OCI-LY7 (cell line): Measurements from ENCODE around the gene ERMN. TPM values are rescaled to one million over a fixed set of nuclear protein-coding genes. Genes with fewer than 3 reads are reported as not detected.

Experiments
- BruUV-seq: library from RNA; stranded (reverse); fragments of 400-500 nt; replicated peaks from 2 replicates; lab custom pipeline; 2021; lab: Mats Ljungman, UMichigan
- CTCF ChIA-PET: fragments of 300-600 bp; sonication (Branson Sonifier 250); formaldehyde crosslinking; loops from one replicate; lab custom pipeline; 2022; ENCODE audit warnings: antibody characterized with exemption; ENCODE audit not compliant: unreplicated experiment; lab: Charles Lee
- POLR2A ChIA-PET: fragments of 300-600 bp; sonication (Branson Sonifier 250); formaldehyde crosslinking; loops from one replicate; lab custom pipeline; 2022; ENCODE audit warnings: antibody characterized with exemption; lab: Charles Lee
- DNase-seq: peaks from one replicate; pipeline ENCODE4 v3.0.0-alpha.2; 2015; ENCODE audit warnings: low spot score
- H2AFZ ChIP-seq: fragments of 200-600 bp; sonication (generic), shearing (Covaris generic); 2 replicates; pipeline ENCODE4 v1.6.1; 2014; ENCODE audit warnings: mild to moderate bottlenecking, antibody characterized with exemption, low read length, moderate library complexity
- H3K27ac ChIP-seq: fragments of 200-600 bp; sonication (generic); 2 replicates; pipeline ENCODE4 v1.5.1; 2014; ENCODE audit warnings: mixed run types, low read depth, mild to moderate bottlenecking, moderate library complexity, low read length, inconsistent platforms; ENCODE audit not compliant: poor library complexity, severe bottlenecking
- H3K36me3 ChIP-seq: fragments of 200-600 bp; sonication (generic); 2 replicates; pipeline ENCODE4 v1.6.1; 2014; ENCODE audit warnings: mild to moderate bottlenecking, antibody characterized with exemption, low read length, moderate library complexity, mixed read lengths; ENCODE audit not compliant: insufficient read depth
- H3K4me1 ChIP-seq: fragments of 200-600 bp; sonication (generic); 2 replicates; pipeline ENCODE4 v1.5.1; 2014; ENCODE audit warnings: mild to moderate bottlenecking, low read length; ENCODE audit not compliant: insufficient read depth, poor library complexity, severe bottlenecking
- H3K4me2 ChIP-seq: fragments of 200-600 bp; sonication (generic); 2 replicates; pipeline ENCODE4 v1.6.1; 2014; ENCODE audit warnings: mild to moderate bottlenecking, low read length
- H3K4me3 ChIP-seq: fragments of 200-600 bp; sonication (generic); 2 replicates; pipeline ENCODE4 v1.5.1; 2014; ENCODE audit warnings: mild to moderate bottlenecking, low read depth, low read length; ENCODE audit not compliant: poor library complexity, severe bottlenecking
- H3K79me2 ChIP-seq: fragments of 200-600 bp; sonication (generic); 2 replicates; pipeline ENCODE4 v1.6.1; 2016; ENCODE audit warnings: low read depth, mild to moderate bottlenecking, low read length, moderate library complexity, mixed read lengths; ENCODE audit not compliant: insufficient read depth
- H3K9me2 ChIP-seq: fragments of 200-600 bp; sonication (generic); 2 replicates; pipeline ENCODE4 v1.6.1; 2016; ENCODE audit warnings: mild to moderate bottlenecking, low read length, mixed read lengths; ENCODE audit not compliant: insufficient read depth
- H3K9me3 ChIP-seq: fragments of 200-600 bp; sonication (generic); 2 replicates; pipeline ENCODE4 v1.6.1; 2014; ENCODE audit warnings: mild to moderate bottlenecking, mixed run types, low read length, mixed read lengths
- H4K20me1 ChIP-seq: fragments of 200-600 bp; sonication (generic); 2 replicates; pipeline ENCODE4 v1.6.1; 2014; ENCODE audit warnings: mild to moderate bottlenecking, antibody characterized with exemption, low read length, moderate library complexity, mixed read lengths; ENCODE audit not compliant: insufficient read depth
- EZH2phosphoT487 ChIP-seq: fragments of 200-600 bp; sonication (generic); IDR thresholded peaks from 2 replicates; pipeline ENCODE4 v1.6.1; 2018; ENCODE audit warnings: low read depth, borderline replicate concordance, mild to moderate bottlenecking, mixed run types, antibody characterized with exemption, low read length, moderate library complexity, mixed read lengths
- intact Hi-C: fragments of 100-400 bp; cut with micrococcal nuclease; formaldehyde crosslinking; loops from one replicate; pipeline ENCODE4 v1.10.0; 2022; ENCODE audit not compliant: unreplicated experiment
- total RNA-seq, 2 experiments: library from RNA; depleted of rRNA in 1 of 2; stranded (reverse); fragments of >200 nt in 1 of 2; shearing (Covaris generic) in 1 of 2; gene quantifications; 2 replicates each; pipeline ENCODE4 v1.2.3, GENCODE V29; 2014 to 2022
- TF ChIP-seq, protein P1 (sequence below): fragments of 200-600 bp; sonication (generic); conservative IDR thresholded peaks from 2 replicates; pipeline ENCODE4 v1.5.1; 2014; ENCODE audit warnings: mild to moderate bottlenecking, antibody characterized with exemption, low read length, moderate library complexity, mixed read lengths

The ERMN gene
- total RNA-seq, 2 experiments from 2014 or later: 2.1 to 2.2 TPM

DNA sequence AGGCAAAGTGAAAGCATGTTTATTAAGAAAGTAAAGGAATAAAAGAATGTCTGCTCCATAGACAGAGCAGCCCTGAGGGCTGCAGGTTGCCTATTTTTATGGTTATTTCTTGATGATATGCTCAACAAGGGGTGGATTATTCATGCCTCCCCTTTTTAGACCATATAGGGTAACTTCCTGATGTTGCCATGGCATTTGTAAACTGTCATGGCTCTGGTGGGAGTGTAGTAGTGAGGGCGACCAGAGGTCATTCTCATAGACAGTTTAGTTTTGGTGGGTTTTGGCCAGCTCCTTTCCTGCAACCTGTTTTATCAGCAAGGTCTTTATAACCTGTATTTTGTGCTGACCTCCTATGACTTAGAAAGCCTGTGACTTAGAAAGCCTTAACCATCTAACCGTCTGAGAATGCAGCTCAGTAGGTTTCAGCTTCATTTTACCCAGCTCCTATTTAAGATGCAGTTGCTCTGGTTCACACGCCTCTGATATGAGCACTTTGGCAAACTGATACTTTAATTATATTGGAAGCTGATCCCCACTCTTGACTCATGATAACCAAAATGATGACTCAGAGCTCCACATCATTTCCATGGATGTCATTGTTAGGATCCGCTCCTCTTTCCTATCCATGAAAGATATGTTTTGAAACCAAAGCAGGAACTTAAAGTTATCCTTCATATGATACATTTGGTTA lies 14.5 kb upstream of the ERMN start:
- Histone ChIP-seq H3K4me2 (no peak overlapping the region), H3K4me3 (no peak overlapping the region), H3K4me1 (peaks cover 3% of the 10 kb centered on the region), H3K9me3 (no peaks in the 10 kb centered on the region; the same call in 1 of the 2 replicates), H4K20me1 (no peaks in the 10 kb centered on the region), H3K27ac (no peak overlapping the region), H2AFZ (no peak overlapping the region), H3K36me3 (no peaks in the 10 kb centered on the region), H3K9me2 (no peaks in the 10 kb centered on the region), H3K79me2 (no peaks in the 10 kb centered on the region)
- ChIA-PET POLR2A (interaction anchor here (0.6 to 1.2 kb wide), 4 partner anchors 9 to 100 kb away, joined by 3 to 4 read pairs (median 3); no protein-coding TSS in a partner anchor), CTCF (no interaction called here)
- TF ChIP-seq, protein P1, sequence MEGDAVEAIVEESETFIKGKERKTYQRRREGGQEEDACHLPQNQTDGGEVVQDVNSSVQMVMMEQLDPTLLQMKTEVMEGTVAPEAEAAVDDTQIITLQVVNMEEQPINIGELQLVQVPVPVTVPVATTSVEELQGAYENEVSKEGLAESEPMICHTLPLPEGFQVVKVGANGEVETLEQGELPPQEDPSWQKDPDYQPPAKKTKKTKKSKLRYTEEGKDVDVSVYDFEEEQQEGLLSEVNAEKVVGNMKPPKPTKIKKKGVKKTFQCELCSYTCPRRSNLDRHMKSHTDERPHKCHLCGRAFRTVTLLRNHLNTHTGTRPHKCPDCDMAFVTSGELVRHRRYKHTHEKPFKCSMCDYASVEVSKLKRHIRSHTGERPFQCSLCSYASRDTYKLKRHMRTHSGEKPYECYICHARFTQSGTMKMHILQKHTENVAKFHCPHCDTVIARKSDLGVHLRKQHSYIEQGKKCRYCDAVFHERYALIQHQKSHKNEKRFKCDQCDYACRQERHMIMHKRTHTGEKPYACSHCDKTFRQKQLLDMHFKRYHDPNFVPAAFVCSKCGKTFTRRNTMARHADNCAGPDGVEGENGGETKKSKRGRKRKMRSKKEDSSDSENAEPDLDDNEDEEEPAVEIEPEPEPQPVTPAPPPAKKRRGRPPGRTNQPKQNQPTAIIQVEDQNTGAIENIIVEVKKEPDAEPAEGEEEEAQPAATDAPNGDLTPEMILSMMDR: no peak
- TF ChIP-seq EZH2phosphoT487: no peak
- no TSS peak for BruUV-seq
- intact Hi-C loops: no loop called here
- no peak for DNase-seq

DNA sequence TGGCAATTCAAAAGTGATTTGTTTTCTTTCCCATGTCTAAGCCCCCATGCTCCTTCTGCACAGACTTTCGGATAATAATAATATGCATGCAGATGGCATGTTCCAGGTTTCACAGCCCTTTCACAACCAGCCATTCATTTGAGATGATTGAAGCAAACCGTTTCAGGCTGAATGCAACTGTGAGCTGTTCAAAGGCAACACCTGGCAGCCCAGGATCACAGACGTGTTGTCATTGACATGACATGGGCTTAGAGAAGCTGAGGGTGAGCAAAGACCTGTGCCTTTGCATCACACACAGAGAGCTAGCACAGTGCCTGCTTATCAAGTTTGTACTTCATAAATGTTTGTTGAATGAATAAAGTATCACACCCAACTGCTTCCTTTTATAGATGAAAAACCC lies 12.4 kb upstream of the ERMN start:
- TF ChIP-seq, protein P1: no peak
- no peak for TF ChIP-seq EZH2phosphoT487
- CTCF ChIA-PET: interaction anchor here (3.4 kb wide), 1 partner anchor 11 kb away, joined by 29 read pairs; no protein-coding TSS in a partner anchor
- H3K4me1 ChIP-seq: peaks cover 3% of the 10 kb centered on the region
- no peaks in the 10 kb centered on the region for H4K20me1 ChIP-seq
- no peaks in the 10 kb centered on the region for H3K9me2 ChIP-seq
- H3K79me2 ChIP-seq: no peaks in the 10 kb centered on the region
- no peak for DNase-seq
- BruUV-seq: no TSS peak
- intact Hi-C loops: no loop called here
- H3K27ac ChIP-seq: no peak overlapping the region
- no peak overlapping the region for H3K4me3 ChIP-seq
- no peak overlapping the region for H3K4me2 ChIP-seq
- H2AFZ ChIP-seq: no peak overlapping the region
- H3K36me3 ChIP-seq: no peaks in the 10 kb centered on the region
- no peaks in the 10 kb centered on the region for H3K9me3 ChIP-seq
- POLR2A ChIA-PET: interaction anchor here (0.6 to 1.7 kb wide), 5 partner anchors 7 to 92 kb away, joined by 3 to 6 read pairs (median 4); no protein-coding TSS in a partner anchor
